22Rv1 (cell line): ENCODE results near the gene HRCT1.

Experiments used
- H3K27ac ChIP-seq: fragments of 450-650 bp; 2 replicates; pipeline ENCODE4 v1.5.1; 2017
- CTCF ChIP-seq: fragments of 450-650 bp; IDR thresholded peaks from 2 replicates; pipeline ENCODE4 v1.5.1; 2017; ENCODE audit warnings: mild to moderate bottlenecking
- ZFX ChIP-seq: fragments of 450-650 bp; IDR thresholded peaks from 2 replicates; pipeline ENCODE4 v1.6.1; 2017; ENCODE audit warnings: antibody characterized with exemption, borderline replicate concordance

HRCT1 gene

GRCh38 chr9:35938474-35939356 lies 32.7 kb downstream of the HRCT1 start:
- no peak overlapping the region for H3K27ac ChIP-seq
- no peak for TF ChIP-seq CTCF
- no peak for TF ChIP-seq ZFX

- no peak overlapping the region for H3K27ac ChIP-seq
- TF ChIP-seq ZFX: no peak
- TF ChIP-seq CTCF: no peak
These were observed 33.8 kb downstream of the HRCT1 start for GRCh38 chr9:35939679-35940250.

- H3K27ac ChIP-seq: no peak overlapping the region
- TF ChIP-seq ZFX: no peak
- no peak for TF ChIP-seq CTCF
These were observed 34.7 kb downstream of the HRCT1 start for GRCh38 chr9:35940458-35941407.

- TF ChIP-seq CTCF (no peak), ZFX (no peak)
These were observed 36.3 kb downstream of the HRCT1 start for GRCh38 chr9:35942286-35942685.

GRCh38 chr9:35944173-35944572 lies 38.2 kb downstream of the HRCT1 start:
- no peak overlapping the region for H3K27ac ChIP-seq
- TF ChIP-seq CTCF (no peak), ZFX (no peak)

More at GRCh38 chr9:35942286-35942685, 36.3 kb downstream of the HRCT1 start:
- H3K27ac ChIP-seq: no peak overlapping the region

GRCh38 chr9:35944841-35945240 lies 38.8 kb downstream of the HRCT1 start:
- no peak overlapping the region for H3K27ac ChIP-seq
- TF ChIP-seq ZFX (no peak), CTCF (no peak)
